ENCODE measurements around the gene C9orf40. TPM values are rescaled to one million over a fixed set of nuclear protein-coding genes. Genes with fewer than 3 reads are reported as not detected.

C9orf40 gene
- total RNA-seq, 1 donor from 2014 or later: 15.2 TPM

DNA sequence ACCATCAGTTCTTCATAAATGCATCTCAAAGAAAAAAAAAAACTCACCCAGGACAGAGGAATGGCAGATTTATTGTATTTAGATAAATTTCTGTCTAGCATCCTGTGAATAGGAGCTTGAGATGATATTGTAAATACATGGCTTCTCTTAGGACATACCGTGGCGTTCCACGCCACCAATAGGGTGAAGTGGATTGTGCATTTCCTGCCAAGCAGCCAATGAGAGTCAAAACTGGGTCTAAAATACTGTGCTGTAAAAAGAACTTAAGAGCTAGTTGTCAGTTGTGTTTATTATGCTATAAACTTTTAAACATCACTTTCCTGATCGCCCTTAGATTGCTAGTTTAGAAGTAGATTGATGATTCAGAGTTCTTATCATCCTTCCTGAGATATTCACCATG, 44.0 kb downstream of the C9orf40 start:
- intact Hi-C loops (cut with DNase I): no loop called here
- no peak overlapping the region for H3K27ac ChIP-seq
- no peak overlapping the region for H3K4me3 ChIP-seq
- no peak for TF ChIP-seq CTCF (IDR thresholded peaks at IDR 0.05)
- no peak for DNase-seq (ENCODE audit: low spot score in 2 of 2)
- H3K36me3 ChIP-seq: no peaks in the 10 kb centered on the region
- peaks cover 0 to 6% of the 10 kb centered on the region in 2 donors for H3K9me3 ChIP-seq
- no peaks in the 10 kb centered on the region for H3K4me1 ChIP-seq
- no peaks in the 10 kb centered on the region for H3K27me3 ChIP-seq

DNA sequence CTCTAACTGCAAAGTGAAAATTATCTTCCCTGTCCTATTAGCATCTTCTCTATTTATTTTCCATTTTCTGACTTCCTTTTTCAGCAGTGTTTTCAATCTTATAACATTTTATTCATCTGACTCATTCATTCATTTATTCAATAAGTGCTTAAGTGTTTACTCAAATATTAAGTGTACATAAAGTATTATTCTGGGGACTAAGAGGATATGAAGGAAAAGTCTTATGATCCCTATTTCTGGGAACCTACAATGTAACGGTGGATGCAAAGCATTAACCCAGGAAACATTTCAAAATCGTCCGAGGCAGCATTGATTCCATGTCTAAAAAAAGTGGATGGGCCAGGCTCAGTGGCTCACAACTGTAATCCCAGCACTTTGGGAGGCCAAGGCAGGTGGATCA, 45.6 kb downstream of the C9orf40 start:
- H3K27ac ChIP-seq: no peak overlapping the region
- no peak for DNase-seq (ENCODE audit: low spot score in 2 of 2)
- no peak for TF ChIP-seq CTCF (IDR thresholded peaks at IDR 0.05)
- intact Hi-C loops (cut with DNase I): no loop called here
- H3K4me3 ChIP-seq: no peak overlapping the region
- peaks cover 0 to 6% of the 10 kb centered on the region in 2 donors for H3K9me3 ChIP-seq
- H3K4me1 ChIP-seq: no peaks in the 10 kb centered on the region
- H3K36me3 ChIP-seq: no peaks in the 10 kb centered on the region
- no peaks in the 10 kb centered on the region for H3K27me3 ChIP-seq

GRCh38 chr9:74901001-74901400, 51.7 kb downstream of the C9orf40 start:
- DNase-seq (ENCODE audit: low spot score in 2 of 2): no peak
- no peak for TF ChIP-seq CTCF (IDR thresholded peaks at IDR 0.05)
- H3K27ac ChIP-seq: no peak overlapping the region
- H3K4me1 ChIP-seq: no peaks in the 10 kb centered on the region
- H3K4me3 ChIP-seq: no peak overlapping the region
- no peaks in the 10 kb centered on the region for H3K9me3 ChIP-seq
- H3K27me3 ChIP-seq: no peaks in the 10 kb centered on the region
- H3K36me3 ChIP-seq: no peaks in the 10 kb centered on the region
- intact Hi-C loops (cut with DNase I): no loop called here

Other genes starting within 250 kb of the C9orf40 start
- gene TRPM6, start 65.0 kb downstream of the C9orf40 start, total RNA-seq: 0.96 TPM
- gene CARNMT1, start 75.4 kb upstream of the C9orf40 start, total RNA-seq: 7.0 TPM
- 22.0 TPM for gene NMRK1, start 135.2 kb upstream of the C9orf40 start, total RNA-seq
- gene OSTF1, start 135.6 kb upstream of the C9orf40 start, total RNA-seq: 25.1 TPM

Measured in ascending aorta (tissue), 2 donors.